PFSK-1 (cell line): Measurements from ENCODE around the gene DHCR7.

Source experiments
- POLR2AphosphoS5 ChIP-seq: IDR thresholded peaks from 2 replicates; pipeline ENCODE4 v1.6.1; 2012; ENCODE audit warnings: low read depth, mild to moderate bottlenecking, control low read depth, low read length, moderate library complexity
- SIN3A ChIP-seq: IDR thresholded peaks from 2 replicates; pipeline ENCODE4 v1.6.1; 2012; ENCODE audit warnings: mild to moderate bottlenecking, low read length, moderate library complexity, borderline replicate concordance; ENCODE audit not compliant: insufficient read depth
- TAF1 ChIP-seq: IDR thresholded peaks from 2 replicates; pipeline ENCODE4 v1.6.1; 2012; ENCODE audit warnings: low read length, control low read depth, borderline replicate concordance; ENCODE audit not compliant: insufficient read depth
- TF ChIP-seq, protein P1 (sequence below), 2 experiments: IDR thresholded peaks; 2 replicates each; pipeline versions ENCODE4 v1.6.1 to v1.8.0; 2011 to 2012; ENCODE audit warnings: low read depth in 2 of 2, low read length in 2 of 2, control low read depth in 1 of 2, inconsistent platforms in 1 of 2, mild to moderate bottlenecking in 1 of 2, moderate library complexity in 1 of 2; ENCODE audit not compliant: insufficient read depth in 1 of 2

- TF ChIP-seq, protein P1, sequence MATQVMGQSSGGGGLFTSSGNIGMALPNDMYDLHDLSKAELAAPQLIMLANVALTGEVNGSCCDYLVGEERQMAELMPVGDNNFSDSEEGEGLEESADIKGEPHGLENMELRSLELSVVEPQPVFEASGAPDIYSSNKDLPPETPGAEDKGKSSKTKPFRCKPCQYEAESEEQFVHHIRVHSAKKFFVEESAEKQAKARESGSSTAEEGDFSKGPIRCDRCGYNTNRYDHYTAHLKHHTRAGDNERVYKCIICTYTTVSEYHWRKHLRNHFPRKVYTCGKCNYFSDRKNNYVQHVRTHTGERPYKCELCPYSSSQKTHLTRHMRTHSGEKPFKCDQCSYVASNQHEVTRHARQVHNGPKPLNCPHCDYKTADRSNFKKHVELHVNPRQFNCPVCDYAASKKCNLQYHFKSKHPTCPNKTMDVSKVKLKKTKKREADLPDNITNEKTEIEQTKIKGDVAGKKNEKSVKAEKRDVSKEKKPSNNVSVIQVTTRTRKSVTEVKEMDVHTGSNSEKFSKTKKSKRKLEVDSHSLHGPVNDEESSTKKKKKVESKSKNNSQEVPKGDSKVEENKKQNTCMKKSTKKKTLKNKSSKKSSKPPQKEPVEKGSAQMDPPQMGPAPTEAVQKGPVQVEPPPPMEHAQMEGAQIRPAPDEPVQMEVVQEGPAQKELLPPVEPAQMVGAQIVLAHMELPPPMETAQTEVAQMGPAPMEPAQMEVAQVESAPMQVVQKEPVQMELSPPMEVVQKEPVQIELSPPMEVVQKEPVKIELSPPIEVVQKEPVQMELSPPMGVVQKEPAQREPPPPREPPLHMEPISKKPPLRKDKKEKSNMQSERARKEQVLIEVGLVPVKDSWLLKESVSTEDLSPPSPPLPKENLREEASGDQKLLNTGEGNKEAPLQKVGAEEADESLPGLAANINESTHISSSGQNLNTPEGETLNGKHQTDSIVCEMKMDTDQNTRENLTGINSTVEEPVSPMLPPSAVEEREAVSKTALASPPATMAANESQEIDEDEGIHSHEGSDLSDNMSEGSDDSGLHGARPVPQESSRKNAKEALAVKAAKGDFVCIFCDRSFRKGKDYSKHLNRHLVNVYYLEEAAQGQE (IDR thresholded peaks at IDR 0.05; ENCODE audit: insufficient read depth in 1 of 2, low read depth in 2 of 2, low read length in 2 of 2), result no peak
- TF ChIP-seq SIN3A (no peak), POLR2AphosphoS5 (no peak), TAF1 (no peak)
Observed at GRCh38 chr11:71432761-71433647, 15.2 kb downstream of the DHCR7 start.
